Pancreas (tissue), 10 donors: Measurements from ENCODE around the gene LAMC1. TPM values are rescaled to one million over a fixed set of nuclear protein-coding genes. Genes with fewer than 3 reads are reported as not detected.

Experiments
- ATAC-seq, 4 donors: fragments of 200-7000 bp; cut with Tn5 transposase; one replicate each; pipeline versions ENCODE4 v1.8.0 to v1.9.1; 2020; ENCODE audit warnings: mild to moderate bottlenecking in 4 of 4, moderate library complexity in 4 of 4
- DNase-seq, 6 donors: peaks; one replicate each; pipeline ENCODE4 v3.0.0-alpha.2; 2020
- FAIRE-seq: peaks from 2 replicates; lab custom pipeline; 2012; peaks lifted over from hg19 to GRCh38; lab: Jason Lieb, UNC
- H3K27ac ChIP-seq, 4 donors: fragments of 200-600 bp; sonication (generic); 1 replicate in 3 of 4; 2 replicates in 1 of 4; pipeline versions ENCODE4 v1.5.0 to v1.8.0; 2020
- H3K27me3 ChIP-seq, 4 donors: fragments of 200-600 bp; one replicate each; pipeline ENCODE4 v1.8.0; 2021
- H3K36me3 ChIP-seq, 3 donors: fragments of 200-600 bp; sonication (generic) in 1 of 3; one replicate each; pipeline versions ENCODE4 v1.5.0 to v1.8.0; 2020 to 2021
- H3K4me1 ChIP-seq, 3 donors: fragments of 200-600 bp; one replicate each; pipeline ENCODE4 v1.8.0; 2021
- H3K4me3 ChIP-seq, 4 donors: fragments of 200-600 bp; sonication (generic) in 2 of 4; one replicate each; pipeline versions ENCODE4 v1.5.0 to v1.8.0; 2020 to 2021
- H3K9me3 ChIP-seq, 4 donors: fragments of 200-600 bp; one replicate each; pipeline ENCODE4 v1.8.0; 2021
- WGBS, 2 donors: extraction: QIAGEN DNeasy Blood & Tissue Kit; methylation state at CpG; one replicate each; pipeline ENCODE4 v1.1.7; 2013; 5-methylcytosine and 5-hydroxymethylcytosine counted together
- intact Hi-C, 3 donors: fragments of 100-400 bp; cut with DNase I; formaldehyde crosslinking; loops; one replicate each; pipeline versions ENCODE4 v1.11.1 to v1.14.2; 2022
- polyA plus RNA-seq, 2 donors: library from polyadenylated mRNA; stranded (reverse); fragments of 200-250 nt; gene quantifications; one replicate each; pipeline ENCODE4 v1.2.3, GENCODE V29; 2013
- total RNA-seq, 6 donors: library from RNA; stranded (reverse); fragmentation: NEBNext Ultra II Directional in 4 of 6; extraction: Animal tissue kit (Norgen Biotek cat#: 25700) in 4 of 6; gene quantifications; one replicate each; pipeline versions ENCODE4 v1.2.1 to v1.2.4, GENCODE V29; 2021 to 2023
- TF ChIP-seq, protein P1 (sequence below), 4 donors: fragments of 200-600 bp; sonication (generic) in 3 of 4; IDR thresholded peaks; one replicate each; pipeline versions ENCODE4 v1.5.0 to v1.8.0; 2021; ENCODE audit warnings: antibody characterized with exemption in 4 of 4
- donor health status: healthy with polysubstance abuse.
- donor health status: DM: no; HTN: no; CAD: no; lungs with moderate emphysema.
- donor health status: DM: no; HTN: no; CAD: no.
- donor health status: control.
- donor health status: control.
- donor health status: Bipolar disorder and iron deficiency.
- donor health status: DM: yes; HTN: yes; CAD: no.
- donor health status: DM: no; HTN: no; CAD: no.
- donor health status: DM: no; HTN: no; CAD: no.
- donor health status: DM: yes; HTN: yes; CAD: no.

The LAMC1 gene
- total and polyA plus RNA-seq, 8 donors, result 11.2 to 50.1 (median 29.4) TPM

DNA sequence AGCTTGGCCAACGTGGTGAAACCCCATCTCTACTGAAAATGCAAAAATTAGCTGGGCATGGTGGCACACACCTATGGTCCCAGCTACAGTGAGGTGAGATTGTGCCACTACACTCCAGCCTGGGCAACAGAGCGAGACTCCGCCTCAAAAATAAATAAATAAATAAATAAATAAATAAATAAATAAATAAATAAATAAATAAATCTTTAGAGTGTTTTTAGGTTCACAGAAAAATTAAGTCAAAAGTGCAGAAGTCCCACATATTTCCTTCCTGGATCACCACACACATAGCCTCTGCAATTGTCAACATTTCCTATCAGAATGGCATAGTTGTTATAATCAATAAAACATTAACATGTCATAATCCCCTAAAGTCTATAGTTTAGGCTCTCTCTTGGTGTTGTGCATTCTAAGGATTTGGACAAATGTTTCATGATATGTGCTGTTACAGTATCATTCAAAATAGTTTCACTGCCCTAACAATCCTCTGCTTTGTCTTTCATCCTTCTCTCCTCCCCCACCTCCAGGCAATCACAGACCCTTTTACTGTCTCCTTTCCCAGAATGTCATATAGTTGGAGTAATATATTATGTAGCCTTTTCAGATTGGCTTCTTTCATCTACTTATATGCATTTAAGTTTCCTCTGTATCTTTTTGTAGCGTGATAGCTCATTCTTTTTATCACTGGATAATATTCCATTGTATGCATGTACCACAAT lies 58.3 kb downstream of the LAMC1 start:
- FAIRE-seq (no peak), DNase-seq (no peak), ATAC-seq (no peak)
- WGBS, 2 donors, result 95 to 96% methylated on average over 4 of the region's 4 CpGs
- H3K27me3 ChIP-seq, result no peaks in the 10 kb centered on the region
- TF ChIP-seq, protein P1, sequence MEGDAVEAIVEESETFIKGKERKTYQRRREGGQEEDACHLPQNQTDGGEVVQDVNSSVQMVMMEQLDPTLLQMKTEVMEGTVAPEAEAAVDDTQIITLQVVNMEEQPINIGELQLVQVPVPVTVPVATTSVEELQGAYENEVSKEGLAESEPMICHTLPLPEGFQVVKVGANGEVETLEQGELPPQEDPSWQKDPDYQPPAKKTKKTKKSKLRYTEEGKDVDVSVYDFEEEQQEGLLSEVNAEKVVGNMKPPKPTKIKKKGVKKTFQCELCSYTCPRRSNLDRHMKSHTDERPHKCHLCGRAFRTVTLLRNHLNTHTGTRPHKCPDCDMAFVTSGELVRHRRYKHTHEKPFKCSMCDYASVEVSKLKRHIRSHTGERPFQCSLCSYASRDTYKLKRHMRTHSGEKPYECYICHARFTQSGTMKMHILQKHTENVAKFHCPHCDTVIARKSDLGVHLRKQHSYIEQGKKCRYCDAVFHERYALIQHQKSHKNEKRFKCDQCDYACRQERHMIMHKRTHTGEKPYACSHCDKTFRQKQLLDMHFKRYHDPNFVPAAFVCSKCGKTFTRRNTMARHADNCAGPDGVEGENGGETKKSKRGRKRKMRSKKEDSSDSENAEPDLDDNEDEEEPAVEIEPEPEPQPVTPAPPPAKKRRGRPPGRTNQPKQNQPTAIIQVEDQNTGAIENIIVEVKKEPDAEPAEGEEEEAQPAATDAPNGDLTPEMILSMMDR (IDR thresholded peaks at IDR 0.05), result no peak
- no peaks in the 10 kb centered on the region for H3K4me1 ChIP-seq
- no peak overlapping the region for H3K27ac ChIP-seq
- intact Hi-C loops, result no loop called here
- H3K9me3 ChIP-seq, result no peaks in the 10 kb centered on the region
- H3K36me3 ChIP-seq, result no peaks in the 10 kb centered on the region
- H3K4me3 ChIP-seq, result no peak overlapping the region

DNA sequence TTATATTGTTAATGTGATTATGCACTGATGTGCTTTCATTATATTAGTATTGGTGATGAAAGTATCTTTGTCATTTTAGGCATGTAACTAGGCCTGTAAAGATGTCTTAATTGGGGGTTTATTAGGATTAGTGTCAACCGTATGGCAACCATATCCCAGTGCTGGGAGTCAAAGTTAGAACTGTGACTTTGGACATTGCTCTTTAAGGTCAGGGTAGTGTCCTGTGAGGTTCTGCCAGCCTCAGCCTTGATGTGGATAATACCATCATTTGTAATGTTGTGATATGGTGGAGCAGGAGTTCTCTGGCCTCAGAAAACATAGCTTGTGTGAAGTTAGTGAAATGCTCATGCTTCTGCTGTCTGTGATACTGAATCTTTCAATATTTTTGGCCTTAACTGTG lies 59.4 kb downstream of the LAMC1 start:
- intact Hi-C loops, result no loop called here
- H3K4me3 ChIP-seq, result no peak overlapping the region
- peaks cover 0 to 4% (median 0%) of the 10 kb centered on the region in 3 donors for H3K4me1 ChIP-seq
- no peaks in the 10 kb centered on the region for H3K9me3 ChIP-seq
- WGBS, 2 donors, result 79% methylated on average over 1 of the region's 1 CpG
- ATAC-seq (no peak), FAIRE-seq (no peak), DNase-seq (no peak)
- no peaks in the 10 kb centered on the region for H3K27me3 ChIP-seq
- no peak overlapping the region for H3K27ac ChIP-seq
- H3K36me3 ChIP-seq, result no peaks in the 10 kb centered on the region
- TF ChIP-seq, protein P1 (IDR thresholded peaks at IDR 0.05), result no peak

DNA sequence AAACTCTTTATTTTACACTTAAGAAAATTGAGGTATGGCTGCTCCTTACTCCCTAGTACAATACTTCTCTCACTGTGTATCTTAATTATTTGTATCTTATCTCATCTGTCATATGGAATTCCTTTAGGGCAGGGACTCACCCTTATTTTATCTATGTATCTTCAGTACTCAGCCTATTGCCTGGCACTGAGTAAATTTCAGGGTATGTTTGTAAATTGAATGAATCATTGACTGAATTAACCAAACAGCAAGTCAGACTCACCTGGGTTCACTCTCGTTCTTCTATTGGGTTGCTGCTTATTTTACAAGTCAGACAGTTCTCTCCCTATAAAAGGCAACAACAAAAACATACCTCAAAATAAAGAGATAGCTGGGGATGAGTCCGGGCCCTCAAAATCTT lies 63.8 kb downstream of the LAMC1 start:
- no peak for FAIRE-seq
- Histone ChIP-seq H3K27ac (no peak overlapping the region), H3K4me3 (no peak overlapping the region), H3K9me3 (no peaks in the 10 kb centered on the region), H3K36me3 (no peaks in the 10 kb centered on the region), H3K4me1 (peaks cover 7 to 34% (median 24%) of the 10 kb centered on the region in 3 donors), H3K27me3 (no peaks in the 10 kb centered on the region)
- ATAC-seq, result peak in 1 of 4 donors; percentile 26
- TF ChIP-seq, protein P1 (IDR thresholded peaks at IDR 0.05), result no peak
- intact Hi-C loops, result no loop called here
- WGBS, 2 donors, result 58 to 61% methylated on average over 2 of the region's 2 CpGs
- DNase-seq, result no peak

DNA sequence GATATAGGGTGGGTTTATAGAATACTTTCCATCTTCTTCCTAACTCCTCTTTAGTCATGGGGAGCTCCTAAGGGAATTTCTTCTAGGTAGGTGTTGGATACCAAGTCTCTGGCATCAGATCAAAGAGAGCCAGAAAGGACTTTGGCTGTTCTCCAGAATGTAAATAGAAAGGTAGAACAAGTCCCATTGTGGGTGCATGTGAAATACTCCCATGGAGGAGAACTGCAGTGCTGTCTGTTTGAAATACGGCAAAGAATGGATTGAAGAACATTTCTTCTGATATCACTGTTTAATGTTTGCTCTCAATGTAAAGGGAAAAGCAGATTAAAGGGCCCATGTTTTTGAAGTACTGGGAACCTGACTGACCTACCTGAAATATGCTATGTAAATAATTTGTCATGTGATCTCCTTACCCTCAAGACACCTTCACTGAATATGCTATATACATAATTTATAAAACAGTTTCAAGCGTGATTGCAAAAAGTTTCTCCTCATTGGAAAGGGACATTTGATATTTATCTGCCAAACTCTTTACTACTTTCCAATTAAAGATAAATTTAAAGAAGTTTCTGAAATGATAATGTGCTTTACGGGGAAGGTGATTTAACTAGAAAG lies 65.9 kb downstream of the LAMC1 start:
- peak in 2 of 6 donors; percentile 11 to 43 for DNase-seq
- WGBS, 2 donors, result 38 to 47% methylated on average over 3 of the region's 3 CpGs
- Histone ChIP-seq H3K27ac (peak overlapping the region in 1 of 4 donors; percentile 7), H3K9me3 (no peaks in the 10 kb centered on the region), H3K36me3 (no peaks in the 10 kb centered on the region), H3K27me3 (no peaks in the 10 kb centered on the region), H3K4me3 (no peak overlapping the region), H3K4me1 (peaks cover 7 to 39% (median 24%) of the 10 kb centered on the region in 3 donors)
- intact Hi-C loops, result no loop called here
- TF ChIP-seq, protein P1 (IDR thresholded peaks at IDR 0.05), result no peak
- no peak for FAIRE-seq
- peak; percentile 55 to 83 (median 78) for ATAC-seq
